ENCODE data around the gene POFUT2.

POFUT2 gene

GRCh38 chr21:45334134-45334533 lies 46.4 kb upstream of the POFUT2 start:
- H3K9ac ChIP-seq (ENCODE audit: insufficient read length, low read depth) = peak overlapping the region; percentile 52
- H3K4me3 ChIP-seq (ENCODE audit: insufficient read length, low read depth) = no peak overlapping the region
- peaks cover 13% of the 10 kb centered on the region for H3K27me3 ChIP-seq (ENCODE audit: insufficient read depth, insufficient read length)
- peaks cover 60% of the 10 kb centered on the region for H3K4me1 ChIP-seq (ENCODE audit: insufficient read depth, insufficient read length)
- TF ChIP-seq YY1 (IDR thresholded peaks at IDR 0.05; ENCODE audit: insufficient read depth, insufficient read length) = no peak
- TF ChIP-seq SUZ12 (IDR thresholded peaks at IDR 0.05; ENCODE audit: extremely low read depth, insufficient read depth, insufficient read length) = no peak
- no peak for TF ChIP-seq ZNF274 (IDR thresholded peaks at IDR 0.05; ENCODE audit: low read depth, low read length)
- peaks cover 6% of the 10 kb centered on the region; the same call in 1 of the 2 replicates for H3K9me3 ChIP-seq (ENCODE audit: insufficient read depth, low read length)
- DNase-seq (ENCODE audit: low read depth, low spot score) = no peak
- no peaks in the 10 kb centered on the region for H3K36me3 ChIP-seq (ENCODE audit: insufficient read depth, insufficient read length, low read length)

GRCh38 chr21:45333583-45334121 lies 46.0 kb upstream of the POFUT2 start:
- peak overlapping the region; percentile 52 for H3K9ac ChIP-seq (ENCODE audit: insufficient read length, low read depth)
- H3K36me3 ChIP-seq (ENCODE audit: insufficient read depth, insufficient read length, low read length) = peaks cover 2% of the 10 kb centered on the region
- DNase-seq (ENCODE audit: low read depth, low spot score) = peak; percentile 47
- peaks cover 6% of the 10 kb centered on the region; the same call in 1 of the 2 replicates for H3K9me3 ChIP-seq (ENCODE audit: insufficient read depth, low read length)
- TF ChIP-seq ZNF274 (IDR thresholded peaks at IDR 0.05; ENCODE audit: low read depth, low read length) = no peak
- TF ChIP-seq SUZ12 (IDR thresholded peaks at IDR 0.05; ENCODE audit: extremely low read depth, insufficient read depth, insufficient read length) = no peak
- no peak for TF ChIP-seq YY1 (IDR thresholded peaks at IDR 0.05; ENCODE audit: insufficient read depth, insufficient read length)
- no peak overlapping the region for H3K4me3 ChIP-seq (ENCODE audit: insufficient read length, low read depth)
- H3K4me1 ChIP-seq (ENCODE audit: insufficient read depth, insufficient read length) = peaks cover 65% of the 10 kb centered on the region
- peaks cover 13% of the 10 kb centered on the region for H3K27me3 ChIP-seq (ENCODE audit: insufficient read depth, insufficient read length)

- H3K9ac ChIP-seq (ENCODE audit: insufficient read length, low read depth) = peak overlapping the region; percentile 46
- no peak for TF ChIP-seq YY1 (IDR thresholded peaks at IDR 0.05; ENCODE audit: insufficient read depth, insufficient read length)
- TF ChIP-seq SUZ12 (IDR thresholded peaks at IDR 0.05; ENCODE audit: extremely low read depth, insufficient read depth, insufficient read length) = no peak
- TF ChIP-seq ZNF274 (IDR thresholded peaks at IDR 0.05; ENCODE audit: low read depth, low read length) = no peak
- peaks cover 6% of the 10 kb centered on the region; the same call in 1 of the 2 replicates for H3K9me3 ChIP-seq (ENCODE audit: insufficient read depth, low read length)
- peaks cover 13% of the 10 kb centered on the region for H3K27me3 ChIP-seq (ENCODE audit: insufficient read depth, insufficient read length)
- peaks cover 70% of the 10 kb centered on the region for H3K4me1 ChIP-seq (ENCODE audit: insufficient read depth, insufficient read length)
- no peak overlapping the region for H3K4me3 ChIP-seq (ENCODE audit: insufficient read length, low read depth)
- DNase-seq (ENCODE audit: low read depth, low spot score) = no peak
- H3K36me3 ChIP-seq (ENCODE audit: insufficient read depth, insufficient read length, low read length) = peaks cover 7% of the 10 kb centered on the region
Observed at GRCh38 chr21:45332981-45333582, 45.4 kb upstream of the POFUT2 start.

- peak overlapping the region; percentile 50 for H3K9ac ChIP-seq (ENCODE audit: insufficient read length, low read depth)
- no peak for DNase-seq (ENCODE audit: low read depth, low spot score)
- no peak for TF ChIP-seq YY1 (IDR thresholded peaks at IDR 0.05; ENCODE audit: insufficient read depth, insufficient read length)
- no peak for TF ChIP-seq SUZ12 (IDR thresholded peaks at IDR 0.05; ENCODE audit: extremely low read depth, insufficient read depth, insufficient read length)
- TF ChIP-seq ZNF274 (IDR thresholded peaks at IDR 0.05; ENCODE audit: low read depth, low read length) = no peak
- H3K4me3 ChIP-seq (ENCODE audit: insufficient read length, low read depth) = no peak overlapping the region
- H3K4me1 ChIP-seq (ENCODE audit: insufficient read depth, insufficient read length) = peaks cover 76% of the 10 kb centered on the region
- peaks cover 10% of the 10 kb centered on the region for H3K27me3 ChIP-seq (ENCODE audit: insufficient read depth, insufficient read length)
- H3K9me3 ChIP-seq (ENCODE audit: insufficient read depth, low read length) = peaks cover 2% of the 10 kb centered on the region; the same call in 1 of the 2 replicates
- H3K36me3 ChIP-seq (ENCODE audit: insufficient read depth, insufficient read length, low read length) = peaks cover 14% of the 10 kb centered on the region
Observed at GRCh38 chr21:45332415-45332814, 44.7 kb upstream of the POFUT2 start.

- peak overlapping the region; percentile 79 for H3K9ac ChIP-seq (ENCODE audit: insufficient read length, low read depth)
- peak overlapping the region; percentile 2 for H3K4me3 ChIP-seq (ENCODE audit: insufficient read length, low read depth)
- DNase-seq (ENCODE audit: low read depth, low spot score) = no peak
- H3K36me3 ChIP-seq (ENCODE audit: insufficient read depth, insufficient read length, low read length) = peaks cover 21% of the 10 kb centered on the region
- TF ChIP-seq SUZ12 (IDR thresholded peaks at IDR 0.05; ENCODE audit: extremely low read depth, insufficient read depth, insufficient read length) (no peak), ZNF274 (IDR thresholded peaks at IDR 0.05; ENCODE audit: low read depth, low read length) (no peak), YY1 (IDR thresholded peaks at IDR 0.05; ENCODE audit: insufficient read depth, insufficient read length) (no peak)
- H3K4me1 ChIP-seq (ENCODE audit: insufficient read depth, insufficient read length) = peaks cover 77% of the 10 kb centered on the region
- H3K27me3 ChIP-seq (ENCODE audit: insufficient read depth, insufficient read length) = peaks cover 7% of the 10 kb centered on the region
- H3K9me3 ChIP-seq (ENCODE audit: insufficient read depth, low read length) = no peaks in the 10 kb centered on the region
Observed at GRCh38 chr21:45331531-45332147, 43.9 kb upstream of the POFUT2 start.

- Histone ChIP-seq H3K4me3 (ENCODE audit: insufficient read length, low read depth) (no peak overlapping the region), H3K27me3 (ENCODE audit: insufficient read depth, insufficient read length) (peaks cover 3% of the 10 kb centered on the region), H3K4me1 (ENCODE audit: insufficient read depth, insufficient read length) (peaks cover 74% of the 10 kb centered on the region), H3K9ac (ENCODE audit: insufficient read length, low read depth) (peak overlapping the region; percentile 79), H3K9me3 (ENCODE audit: insufficient read depth, low read length) (no peaks in the 10 kb centered on the region), H3K36me3 (ENCODE audit: insufficient read depth, insufficient read length, low read length) (peaks cover 24% of the 10 kb centered on the region)
- no peak for DNase-seq (ENCODE audit: low read depth, low spot score)
- TF ChIP-seq YY1 (IDR thresholded peaks at IDR 0.05; ENCODE audit: insufficient read depth, insufficient read length) = no peak
Observed at GRCh38 chr21:45330851-45331261, 43.2 kb upstream of the POFUT2 start.

GRCh38 chr21:45330075-45330781 lies 42.5 kb upstream of the POFUT2 start:
- Histone ChIP-seq H3K9me3 (ENCODE audit: insufficient read depth, low read length) (no peaks in the 10 kb centered on the region), H3K4me3 (ENCODE audit: insufficient read length, low read depth) (peak overlapping the region; percentile 47), H3K27me3 (ENCODE audit: insufficient read depth, insufficient read length) (peaks cover 3% of the 10 kb centered on the region), H3K4me1 (ENCODE audit: insufficient read depth, insufficient read length) (peaks cover 73% of the 10 kb centered on the region), H3K9ac (ENCODE audit: insufficient read length, low read depth) (peak overlapping the region; percentile 79), H3K36me3 (ENCODE audit: insufficient read depth, insufficient read length, low read length) (peaks cover 24% of the 10 kb centered on the region)
- TF ChIP-seq SUZ12 (IDR thresholded peaks at IDR 0.05; ENCODE audit: extremely low read depth, insufficient read depth, insufficient read length) (no peak), ZNF274 (IDR thresholded peaks at IDR 0.05; ENCODE audit: low read depth, low read length) (no peak), YY1 (IDR thresholded peaks at IDR 0.05; ENCODE audit: insufficient read depth, insufficient read length) (no peak)
- DNase-seq (ENCODE audit: low read depth, low spot score) = peak; percentile 96
